ENCODE measurements around the gene SDS.
A peak's percentile ranks its signal among the peaks of the same experiment; 100 is the strongest.

Gene SDS

DNA sequence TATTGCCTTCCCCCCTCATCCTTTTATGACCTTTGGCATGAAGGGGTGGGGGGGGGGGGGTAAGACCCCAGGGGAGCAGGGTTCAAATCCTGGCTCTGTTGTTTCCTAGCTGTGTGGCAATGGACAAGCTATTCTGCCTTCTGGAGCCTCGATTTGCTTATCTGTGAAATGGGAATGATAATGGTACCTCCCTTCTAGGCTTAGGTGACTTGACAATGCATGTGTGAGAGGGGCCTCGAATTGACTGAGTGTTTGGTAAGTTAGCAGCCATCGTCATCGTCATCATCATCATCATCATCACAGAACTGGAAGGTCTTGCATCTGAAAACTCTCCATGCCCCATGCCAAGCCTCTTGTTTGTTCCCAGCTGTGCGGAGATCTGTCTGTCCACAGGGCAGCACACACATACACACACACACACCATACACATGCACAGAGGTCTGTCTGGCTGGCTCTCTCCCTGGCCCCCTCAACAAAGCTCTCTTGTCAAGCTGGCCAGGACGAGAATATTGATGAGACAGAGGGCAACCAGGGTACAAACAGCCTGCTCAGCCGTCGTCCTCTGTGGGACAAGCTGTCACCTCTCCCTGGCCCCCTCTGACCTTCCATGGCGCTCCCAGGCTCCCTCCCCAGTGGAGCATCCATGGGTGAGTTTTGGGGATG lies 5.9 kb upstream of the SDS start:
- no peak for TF ChIP-seq CTCF (IDR thresholded peaks at IDR 0.05; ENCODE audit: control insufficient read depth, insufficient read depth, low read depth, low read length, missing control alignments)
- H3K4me3 ChIP-seq (ENCODE audit: control insufficient read depth, low read depth, low read length): no peak overlapping the region
- no peak for DNase-seq (ENCODE audit: low read depth)

DNA sequence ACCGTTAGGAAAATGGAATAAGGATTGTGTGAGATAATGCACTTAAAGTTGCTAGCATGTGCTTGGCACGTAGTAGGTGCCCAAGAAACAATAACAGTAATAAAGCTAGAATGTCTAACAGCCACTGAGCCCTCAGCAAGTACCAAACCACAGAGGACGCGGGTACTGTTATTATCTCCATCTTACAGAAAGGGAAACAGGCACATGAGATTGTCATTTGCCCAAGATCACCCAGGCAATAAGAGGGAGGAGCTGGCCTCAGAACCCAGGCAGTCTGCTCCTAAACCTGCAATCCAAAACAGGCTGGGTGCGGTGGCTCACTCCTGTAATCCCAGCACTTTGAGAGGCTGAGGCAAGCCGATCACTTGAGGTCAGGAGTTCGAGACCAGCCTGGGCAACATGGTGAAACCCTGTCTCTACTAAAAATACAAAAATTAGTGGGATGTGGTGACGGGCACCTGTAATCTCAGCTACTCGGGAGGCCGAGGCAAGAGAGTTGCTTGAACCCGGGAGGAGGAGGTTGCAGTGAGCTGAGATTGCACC lies 5.1 kb upstream of the SDS start:
- no peak overlapping the region for H3K4me3 ChIP-seq (ENCODE audit: control insufficient read depth, low read depth, low read length)
- no peak for TF ChIP-seq CTCF (IDR thresholded peaks at IDR 0.05; ENCODE audit: control insufficient read depth, insufficient read depth, low read depth, low read length, missing control alignments)
- no peak for DNase-seq (ENCODE audit: low read depth)

GRCh38 chr12:113407931-113408600 lies 4.4 kb upstream of the SDS start:
- DNase-seq (ENCODE audit: low read depth): peak; percentile 21
- no peak for TF ChIP-seq CTCF (IDR thresholded peaks at IDR 0.05; ENCODE audit: control insufficient read depth, insufficient read depth, low read depth, low read length, missing control alignments)
- H3K4me3 ChIP-seq (ENCODE audit: control insufficient read depth, low read depth, low read length): no peak overlapping the region

- DNase-seq (ENCODE audit: low read depth): no peak
- no peak for TF ChIP-seq CTCF (IDR thresholded peaks at IDR 0.05; ENCODE audit: control insufficient read depth, insufficient read depth, low read depth, low read length, missing control alignments)
- no peak overlapping the region for H3K4me3 ChIP-seq (ENCODE audit: control insufficient read depth, low read depth, low read length)
These were observed 2.0 kb upstream of the SDS start for GRCh38 chr12:113405694-113406093.

DNA sequence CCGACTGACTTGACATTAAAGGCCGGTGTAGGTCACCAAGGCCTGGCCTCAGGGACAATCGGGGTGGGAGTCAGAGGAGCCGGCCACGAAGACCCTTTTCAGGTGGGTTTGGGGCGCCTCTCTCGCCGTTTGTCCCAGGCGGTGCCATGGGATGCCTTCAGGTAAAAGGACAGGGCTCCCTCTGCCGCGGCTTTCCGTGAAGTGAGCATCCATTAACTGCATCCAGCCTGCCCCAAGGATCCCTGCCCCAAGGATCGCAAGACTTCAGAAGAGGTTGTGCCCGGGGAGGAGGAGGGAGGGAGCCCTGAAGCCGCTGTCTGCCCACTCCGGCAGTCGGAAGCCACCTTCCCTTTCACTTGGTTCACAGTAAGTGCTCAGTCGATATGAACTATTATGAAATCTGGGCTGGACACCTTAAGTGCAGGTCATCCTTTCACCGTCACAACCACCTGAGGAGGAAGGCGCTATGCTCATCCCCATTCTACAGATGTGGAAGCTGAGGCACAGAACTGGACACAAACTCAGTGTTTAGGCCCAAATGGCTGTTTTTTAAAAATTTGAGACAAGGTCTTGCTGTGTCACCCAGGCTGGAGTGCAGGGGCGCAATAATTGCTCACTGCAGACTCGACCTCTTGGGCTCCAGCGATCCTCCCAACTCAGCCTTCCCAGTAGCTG lies 964 bp downstream of the SDS start:
- no peak for TF ChIP-seq CTCF (IDR thresholded peaks at IDR 0.05; ENCODE audit: control insufficient read depth, insufficient read depth, low read depth, low read length, missing control alignments)
- no peak for DNase-seq (ENCODE audit: low read depth)

GRCh38 chr12:113401066-113402000 lies 2.4 kb downstream of the SDS start:
- no peak overlapping the region for H3K4me3 ChIP-seq (ENCODE audit: control insufficient read depth, low read depth, low read length)
- no peak for DNase-seq (ENCODE audit: low read depth)
- no peak for TF ChIP-seq CTCF (IDR thresholded peaks at IDR 0.05; ENCODE audit: control insufficient read depth, insufficient read depth, low read depth, low read length, missing control alignments)

More for the DNA sequence above, 964 bp downstream of the SDS start:
- H3K4me3 ChIP-seq (ENCODE audit: control insufficient read depth, low read depth, low read length): no peak overlapping the region
